Hematopoietic multipotent progenitor cell (in vitro differentiated cells): Measurements from ENCODE around the gene DNAAF6. TPM values are rescaled to one million over a fixed set of nuclear protein-coding genes. Genes with fewer than 3 reads are reported as not detected.
"Not testable (repeated sequence)": the region's sequence is repeated elsewhere in the genome, so short reads cannot be mapped to it uniquely, and the experiment has no call there.

ENCODE experiments used
- DNase-seq, 3 donors: peaks; one replicate each; pipeline ENCODE4 v3.0.0-alpha.2; 2011 to 2015; ENCODE audit warnings: low read depth in 2 of 3, low spot score in 2 of 3
- total RNA-seq: library from RNA; depleted of rRNA; stranded (reverse); fragments of >200 nt; gene quantifications from one replicate; pipeline ENCODE4 v1.2.3, GENCODE V29; 2012

DNAAF6 gene
- not detected for total RNA-seq

- DNase-seq = peak; percentile 18 to 76 (median 68)
Observed at GRCh38 chrX:107205770-107206696, at the start of gene DNAAF6, which contains the start of gene NUP62CL. Gene DNAAF6, plus strand, starts transcription at chrX:107206611. Its CDS starts 6,265 bp downstream, at chrX:107212876. Gene NUP62CL, minus strand, starts transcription at chrX:107206433. Its CDS starts 31,287 bp downstream, at chrX:107175146.

GRCh38 chrX:107157618-107158017 lies 48.8 kb upstream of the DNAAF6 start:
- not testable (repeated sequence) for DNase-seq

- no peak for DNase-seq
Observed at GRCh38 chrX:107167163-107167921, 39.1 kb upstream of the DNAAF6 start.

GRCh38 chrX:107168257-107168656 lies 38.2 kb upstream of the DNAAF6 start:
- DNase-seq = peak in 1 of 3 donors; percentile 0

GRCh38 chrX:107168712-107169111 lies 37.7 kb upstream of the DNAAF6 start:
- no peak for DNase-seq

GRCh38 chrX:107171369-107172102 lies 34.9 kb upstream of the DNAAF6 start:
- no peak for DNase-seq

GRCh38 chrX:107197319-107197718 lies 9.1 kb upstream of the DNAAF6 start:
- no peak for DNase-seq

GRCh38 chrX:107198074-107198473 lies 8.3 kb upstream of the DNAAF6 start:
- DNase-seq = not testable (repeated sequence)

- no peak for DNase-seq
Observed at GRCh38 chrX:107199491-107199890, 6.9 kb upstream of the DNAAF6 start.

- no peak for DNase-seq
Observed at GRCh38 chrX:107204068-107204605, 2.3 kb upstream of the DNAAF6 start.

GRCh38 chrX:107206697-107207065 lies 270 bp downstream of the DNAAF6 start:
- DNase-seq = no peak

- DNase-seq = no peak
Observed at GRCh38 chrX:107207089-107207488, 678 bp downstream of the DNAAF6 start.

GRCh38 chrX:107207943-107208342 lies 1.5 kb downstream of the DNAAF6 start:
- no peak for DNase-seq

- no peak for DNase-seq
Observed at GRCh38 chrX:107213477-107213876, 7.1 kb downstream of the DNAAF6 start.

- no peak for DNase-seq
Observed at GRCh38 chrX:107226757-107227156, 20.3 kb downstream of the DNAAF6 start.

- DNase-seq = no peak
Observed at GRCh38 chrX:107227780-107228485, 21.5 kb downstream of the DNAAF6 start.

GRCh38 chrX:107228486-107228819 lies 22.0 kb downstream of the DNAAF6 start:
- no peak for DNase-seq

GRCh38 chrX:107272431-107272921 lies 66.1 kb downstream of the DNAAF6 start:
- peak in 2 of 3 donors; percentile 4 to 9 for DNase-seq

- DNase-seq = no peak
Observed at GRCh38 chrX:107273795-107274194, 67.4 kb downstream of the DNAAF6 start.

- DNase-seq = no peak
Observed at GRCh38 chrX:107288676-107289075, 82.3 kb downstream of the DNAAF6 start.
